Measurements from ENCODE around the gene ACTR3C. TPM values are rescaled to one million over a fixed set of nuclear protein-coding genes. Genes with fewer than 3 reads are reported as not detected.

ACTR3C gene
- total and polyA plus RNA-seq, 9 donors: 1.6 to 11.3 (median 5.7) TPM

DNA sequence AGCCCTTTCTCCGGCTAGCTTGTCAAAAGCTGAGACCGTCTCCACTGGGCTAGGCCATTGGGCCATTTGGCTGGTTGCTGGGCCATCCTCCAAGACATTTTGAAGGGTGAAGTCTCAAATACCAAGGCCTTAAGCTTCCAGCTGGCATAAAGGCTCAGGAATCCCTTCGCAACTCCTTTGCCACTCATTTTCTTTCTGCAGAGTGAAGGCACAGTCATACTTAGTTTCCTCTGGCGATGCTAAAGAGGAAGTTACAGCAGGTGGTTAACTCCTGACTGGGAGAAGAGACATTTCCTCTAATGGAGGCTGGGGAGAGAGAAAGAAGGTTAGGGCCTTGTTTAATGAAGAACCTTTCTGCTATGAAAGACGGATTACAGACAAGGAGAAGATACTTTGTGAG lies 40.5 kb upstream of the ACTR3C start:
- no peaks in the 10 kb centered on the region for H3K27me3 ChIP-seq
- no peak for DNase-seq
- H3K36me3 ChIP-seq: no peaks in the 10 kb centered on the region
- no peaks in the 10 kb centered on the region for H3K4me1 ChIP-seq (ENCODE audit: insufficient read depth)
- 90 to 93% (median 92%) methylated on average over 5 of the region's 5 CpGs for WGBS, 3 donors
- intact Hi-C loops (cut with DNase I): no loop called here
- H3K4me3 ChIP-seq: no peak overlapping the region
- TF ChIP-seq EP300 (IDR thresholded peaks at IDR 0.05) (no peak), POLR2A (IDR thresholded peaks at IDR 0.05) (no peak)
- H3K9me3 ChIP-seq: no peaks in the 10 kb centered on the region
- no peak overlapping the region for H3K27ac ChIP-seq

- Histone ChIP-seq H3K4me3 (no peak overlapping the region), H3K4me1 (ENCODE audit: insufficient read depth) (no peaks in the 10 kb centered on the region), H3K27ac (no peak overlapping the region), H3K36me3 (no peaks in the 10 kb centered on the region), H3K9me3 (no peaks in the 10 kb centered on the region), H3K27me3 (no peaks in the 10 kb centered on the region)
- DNase-seq: no peak
- TF ChIP-seq CTCF (IDR thresholded peaks at IDR 0.05) (no peak), EP300 (IDR thresholded peaks at IDR 0.05) (no peak), POLR2A (IDR thresholded peaks at IDR 0.05) (no peak)
- 89 to 91% (median 90%) methylated on average over 4 of the region's 4 CpGs for WGBS, 3 donors
- intact Hi-C loops (cut with DNase I): no loop called here
Measured at GRCh38 chr7:150363370-150363769, 40.0 kb upstream of the ACTR3C start.

DNA sequence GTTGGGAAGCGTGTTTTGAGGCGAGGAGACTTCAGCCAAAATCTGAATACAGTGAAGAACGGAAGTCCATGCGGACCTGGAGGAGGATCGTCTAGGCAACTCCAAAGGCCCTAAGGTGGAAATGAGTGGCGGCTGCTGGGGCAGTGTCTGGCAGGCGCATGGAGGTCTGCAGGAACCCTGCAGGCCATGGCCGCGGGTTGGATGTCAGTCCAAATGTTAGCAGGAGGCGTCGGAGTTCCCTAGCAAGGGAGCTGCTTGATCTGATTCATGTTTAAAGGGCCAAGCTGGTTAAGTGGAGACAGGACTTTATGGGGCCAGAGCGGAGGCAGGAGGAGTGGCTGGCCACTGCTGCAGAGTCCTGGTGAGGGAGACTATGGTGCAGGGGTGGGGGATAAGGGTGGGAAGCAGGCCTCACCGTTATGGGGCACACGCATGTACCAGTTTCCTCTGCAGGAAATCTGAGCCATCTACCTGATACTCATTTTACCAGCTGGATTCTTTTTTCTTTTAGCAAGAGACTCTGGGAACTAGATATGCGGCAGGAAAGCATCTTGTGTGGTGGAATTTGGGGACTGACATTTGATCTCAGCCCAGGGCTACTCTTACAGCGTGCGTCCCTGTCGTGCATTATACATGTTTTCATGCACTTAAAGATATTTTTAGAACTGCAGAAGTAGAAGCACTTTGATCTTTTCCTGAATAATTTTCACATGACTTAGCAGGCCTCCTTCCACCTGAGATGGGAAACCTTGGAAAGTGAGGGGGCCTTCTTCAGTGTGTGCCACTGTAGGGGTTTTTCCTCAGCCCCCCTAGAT lies 38.7 kb upstream of the ACTR3C start:
- Histone ChIP-seq H3K27me3 (no peaks in the 10 kb centered on the region), H3K27ac (no peak overlapping the region), H3K4me1 (ENCODE audit: insufficient read depth) (no peaks in the 10 kb centered on the region), H3K36me3 (no peaks in the 10 kb centered on the region), H3K9me3 (no peaks in the 10 kb centered on the region), H3K4me3 (no peak overlapping the region)
- no peak for DNase-seq
- intact Hi-C loops (cut with DNase I): no loop called here
- TF ChIP-seq POLR2A (IDR thresholded peaks at IDR 0.05) (no peak), CTCF (IDR thresholded peaks at IDR 0.05) (no peak), EP300 (IDR thresholded peaks at IDR 0.05) (no peak)
- WGBS, 3 donors: 78 to 83% (median 81%) methylated on average over 18 of the region's 18 CpGs

DNA sequence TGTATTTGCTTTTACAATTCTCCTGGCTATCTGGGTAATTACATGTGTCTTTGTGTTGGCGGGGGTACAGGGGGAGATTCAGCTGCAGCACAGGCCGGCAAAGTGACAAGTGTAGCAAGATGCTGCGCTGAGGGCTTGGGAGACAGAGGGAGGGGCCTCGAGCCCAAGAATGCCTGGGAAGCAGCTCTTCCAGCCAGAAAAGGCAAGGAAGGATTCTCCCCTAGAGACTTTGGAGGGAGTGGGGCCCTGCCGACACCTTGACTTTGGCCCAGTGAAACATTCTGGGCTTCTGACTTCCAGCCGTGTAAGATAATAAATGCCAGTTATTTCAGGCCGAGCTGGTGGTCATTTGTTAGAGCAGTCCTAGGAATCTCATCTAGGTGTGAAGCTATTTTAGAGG lies 38.1 kb upstream of the ACTR3C start:
- no peak for DNase-seq
- Histone ChIP-seq H3K4me1 (ENCODE audit: insufficient read depth) (no peaks in the 10 kb centered on the region), H3K9me3 (no peaks in the 10 kb centered on the region), H3K27ac (no peak overlapping the region), H3K27me3 (no peaks in the 10 kb centered on the region), H3K4me3 (no peak overlapping the region), H3K36me3 (no peaks in the 10 kb centered on the region)
- TF ChIP-seq CTCF (IDR thresholded peaks at IDR 0.05): no peak
- 61 to 71% (median 63%) methylated on average over 7 of the region's 7 CpGs for WGBS, 3 donors
- intact Hi-C loops (cut with DNase I): no loop called here

- no peak overlapping the region for H3K27ac ChIP-seq
- DNase-seq: no peak
- H3K9me3 ChIP-seq: no peaks in the 10 kb centered on the region
- no peak for TF ChIP-seq CTCF (IDR thresholded peaks at IDR 0.05)
- no peak for TF ChIP-seq POLR2A (IDR thresholded peaks at IDR 0.05)
- no peak for TF ChIP-seq EP300 (IDR thresholded peaks at IDR 0.05)
- H3K4me3 ChIP-seq: no peak overlapping the region
- H3K36me3 ChIP-seq: no peaks in the 10 kb centered on the region
- WGBS, 3 donors: 31 to 52% (median 34%) methylated on average over 5 of the region's 5 CpGs
- intact Hi-C loops (cut with DNase I): no loop called here
- H3K27me3 ChIP-seq: no peaks in the 10 kb centered on the region
- no peaks in the 10 kb centered on the region for H3K4me1 ChIP-seq (ENCODE audit: insufficient read depth)
Measured at GRCh38 chr7:150360363-150361058, 37.2 kb upstream of the ACTR3C start.
